Measurements from ENCODE around the gene TMCO4.

DNA sequence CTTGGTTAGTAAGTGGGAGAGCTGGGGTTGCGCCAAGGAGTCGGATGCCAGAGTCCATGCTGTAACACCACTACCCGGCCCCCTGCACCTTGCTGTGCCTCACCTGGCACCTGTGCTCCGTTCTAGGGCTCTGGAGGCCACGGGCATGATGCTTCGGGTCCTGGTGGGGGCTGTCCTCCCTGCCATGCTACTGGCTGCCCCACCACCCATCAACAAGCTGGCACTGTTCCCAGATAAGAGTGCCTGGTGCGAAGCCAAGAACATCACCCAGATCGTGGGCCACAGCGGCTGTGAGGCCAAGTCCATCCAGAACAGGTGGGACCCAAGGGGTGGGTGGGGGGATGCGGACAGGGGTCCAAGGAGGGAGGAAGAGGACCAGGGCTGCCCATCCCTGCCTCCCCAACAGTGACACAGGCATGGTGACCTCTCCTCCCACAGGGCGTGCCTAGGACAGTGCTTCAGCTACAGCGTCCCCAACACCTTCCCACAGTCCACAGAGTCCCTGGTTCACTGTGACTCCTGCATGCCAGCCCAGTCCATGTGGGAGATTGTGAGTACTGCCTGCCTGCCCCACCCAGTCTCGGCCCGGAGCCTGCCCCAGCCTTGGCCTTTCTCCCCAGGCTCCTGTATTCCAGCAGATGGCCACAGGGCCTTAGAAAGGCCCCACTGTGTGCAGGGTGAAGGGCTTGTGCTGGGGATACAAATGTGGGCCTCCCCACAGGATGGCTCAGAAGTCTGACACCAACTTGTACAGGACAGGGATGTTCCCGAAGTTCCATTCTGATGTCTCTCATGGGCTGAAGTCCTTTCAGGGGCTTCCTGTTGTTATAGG, 144.6 kb downstream of the TMCO4 start:
- TF ChIP-seq, protein P1, sequence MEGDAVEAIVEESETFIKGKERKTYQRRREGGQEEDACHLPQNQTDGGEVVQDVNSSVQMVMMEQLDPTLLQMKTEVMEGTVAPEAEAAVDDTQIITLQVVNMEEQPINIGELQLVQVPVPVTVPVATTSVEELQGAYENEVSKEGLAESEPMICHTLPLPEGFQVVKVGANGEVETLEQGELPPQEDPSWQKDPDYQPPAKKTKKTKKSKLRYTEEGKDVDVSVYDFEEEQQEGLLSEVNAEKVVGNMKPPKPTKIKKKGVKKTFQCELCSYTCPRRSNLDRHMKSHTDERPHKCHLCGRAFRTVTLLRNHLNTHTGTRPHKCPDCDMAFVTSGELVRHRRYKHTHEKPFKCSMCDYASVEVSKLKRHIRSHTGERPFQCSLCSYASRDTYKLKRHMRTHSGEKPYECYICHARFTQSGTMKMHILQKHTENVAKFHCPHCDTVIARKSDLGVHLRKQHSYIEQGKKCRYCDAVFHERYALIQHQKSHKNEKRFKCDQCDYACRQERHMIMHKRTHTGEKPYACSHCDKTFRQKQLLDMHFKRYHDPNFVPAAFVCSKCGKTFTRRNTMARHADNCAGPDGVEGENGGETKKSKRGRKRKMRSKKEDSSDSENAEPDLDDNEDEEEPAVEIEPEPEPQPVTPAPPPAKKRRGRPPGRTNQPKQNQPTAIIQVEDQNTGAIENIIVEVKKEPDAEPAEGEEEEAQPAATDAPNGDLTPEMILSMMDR (IDR thresholded peaks at IDR 0.05): no peak
- TF ChIP-seq POLR2A (IDR thresholded peaks at IDR 0.05): no peak
